Glutamatergic neuron (in vitro differentiated cells): ENCODE measurements around the gene AFF1. TPM values are rescaled to one million over a fixed set of nuclear protein-coding genes. Genes with fewer than 3 reads are reported as not detected.

Experiments
- DNase-seq: peaks from one replicate; pipeline ENCODE4 v3.0.0; 2022
- H3K27ac Mint-ChIP-seq: one replicate; pipeline ENCODE4 v1.8.0; 2020; ENCODE audit warnings: mild to moderate bottlenecking, mixed read lengths, inconsistent platforms; ENCODE audit not compliant: unreplicated experiment
- H3K27me3 Mint-ChIP-seq: one replicate; pipeline ENCODE4 v1.8.0; 2020; ENCODE audit warnings: mild to moderate bottlenecking, moderate library complexity, mixed read lengths, inconsistent platforms; ENCODE audit not compliant: unreplicated experiment
- H3K36me3 Mint-ChIP-seq: one replicate; pipeline ENCODE4 v1.8.0; 2020; ENCODE audit warnings: mild to moderate bottlenecking, mixed read lengths, inconsistent platforms; ENCODE audit not compliant: unreplicated experiment
- H3K4me1 Mint-ChIP-seq: one replicate; pipeline ENCODE4 v1.8.0; 2020; ENCODE audit warnings: mild to moderate bottlenecking, low read depth, mixed read lengths, inconsistent platforms; ENCODE audit not compliant: unreplicated experiment
- H3K4me3 Mint-ChIP-seq: one replicate; pipeline ENCODE4 v1.8.0; 2020; ENCODE audit warnings: mild to moderate bottlenecking, mixed read lengths, inconsistent platforms; ENCODE audit not compliant: unreplicated experiment
- H3K9me3 Mint-ChIP-seq: one replicate; pipeline ENCODE4 v1.8.0; 2020; ENCODE audit warnings: mild to moderate bottlenecking, moderate library complexity, mixed read lengths, inconsistent platforms; ENCODE audit not compliant: unreplicated experiment
- total RNA-seq: library from RNA; stranded (reverse); fragmentation: NEBNext Ultra II Directional; extraction: Animal tissue kit (Norgen Biotek cat#: 25700); gene quantifications from one replicate; pipeline ENCODE4 v1.2.1, GENCODE V29; 2021; ENCODE audit not compliant: unreplicated experiment
- TF ChIP-seq, protein P1 (sequence below): fragments of 200-600 bp; sonication (generic); IDR thresholded peaks from one replicate; pipeline ENCODE4 v1.5.0; 2021; ENCODE audit not compliant: partially characterized antibody, unreplicated experiment

The AFF1 gene
- total RNA-seq, 1 donor from 2014 or later = 42.5 TPM

DNA sequence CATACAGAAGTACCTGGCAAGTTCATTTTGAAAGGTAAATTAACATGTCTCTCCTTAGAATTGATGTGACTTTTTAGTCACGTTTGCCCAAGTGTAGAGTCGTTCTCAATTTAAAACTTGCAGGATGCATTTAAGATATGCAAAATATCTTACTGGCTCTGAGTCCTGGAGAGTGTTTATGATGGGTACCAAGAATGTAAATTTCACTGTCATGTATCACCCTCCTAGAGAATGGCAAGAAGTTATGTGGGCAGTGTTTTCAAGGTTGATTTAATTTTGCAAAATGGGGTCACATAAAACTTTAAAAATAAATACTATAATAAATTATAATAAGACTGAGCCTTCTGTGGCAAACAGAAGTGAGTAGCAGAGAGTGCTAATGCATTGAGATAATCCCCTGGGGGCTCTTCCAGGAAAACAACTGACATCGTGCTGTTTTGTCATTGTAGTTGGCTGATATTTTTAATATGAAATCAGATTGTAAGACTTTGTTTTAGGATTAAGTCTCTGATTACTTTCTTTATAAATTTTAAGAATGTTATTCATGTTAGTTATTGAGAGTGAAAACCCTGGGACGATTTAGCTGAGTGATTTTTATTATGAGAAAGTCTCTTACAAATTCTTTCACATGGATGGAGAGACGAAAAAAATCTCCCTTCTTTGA, 103.0 kb downstream of the AFF1 start:
- Mint-ChIP-seq H3K27ac (peak overlapping the region; percentile 98), H3K4me3 (peak overlapping the region; percentile 82), H3K27me3 (peaks cover 6% of the 10 kb centered on the region), H3K36me3 (no peaks in the 10 kb centered on the region), H3K4me1 (peaks cover 47% of the 10 kb centered on the region), H3K9me3 (peaks cover 4% of the 10 kb centered on the region)
- no peak for DNase-seq
- TF ChIP-seq, protein P1, sequence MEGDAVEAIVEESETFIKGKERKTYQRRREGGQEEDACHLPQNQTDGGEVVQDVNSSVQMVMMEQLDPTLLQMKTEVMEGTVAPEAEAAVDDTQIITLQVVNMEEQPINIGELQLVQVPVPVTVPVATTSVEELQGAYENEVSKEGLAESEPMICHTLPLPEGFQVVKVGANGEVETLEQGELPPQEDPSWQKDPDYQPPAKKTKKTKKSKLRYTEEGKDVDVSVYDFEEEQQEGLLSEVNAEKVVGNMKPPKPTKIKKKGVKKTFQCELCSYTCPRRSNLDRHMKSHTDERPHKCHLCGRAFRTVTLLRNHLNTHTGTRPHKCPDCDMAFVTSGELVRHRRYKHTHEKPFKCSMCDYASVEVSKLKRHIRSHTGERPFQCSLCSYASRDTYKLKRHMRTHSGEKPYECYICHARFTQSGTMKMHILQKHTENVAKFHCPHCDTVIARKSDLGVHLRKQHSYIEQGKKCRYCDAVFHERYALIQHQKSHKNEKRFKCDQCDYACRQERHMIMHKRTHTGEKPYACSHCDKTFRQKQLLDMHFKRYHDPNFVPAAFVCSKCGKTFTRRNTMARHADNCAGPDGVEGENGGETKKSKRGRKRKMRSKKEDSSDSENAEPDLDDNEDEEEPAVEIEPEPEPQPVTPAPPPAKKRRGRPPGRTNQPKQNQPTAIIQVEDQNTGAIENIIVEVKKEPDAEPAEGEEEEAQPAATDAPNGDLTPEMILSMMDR = no peak

DNA sequence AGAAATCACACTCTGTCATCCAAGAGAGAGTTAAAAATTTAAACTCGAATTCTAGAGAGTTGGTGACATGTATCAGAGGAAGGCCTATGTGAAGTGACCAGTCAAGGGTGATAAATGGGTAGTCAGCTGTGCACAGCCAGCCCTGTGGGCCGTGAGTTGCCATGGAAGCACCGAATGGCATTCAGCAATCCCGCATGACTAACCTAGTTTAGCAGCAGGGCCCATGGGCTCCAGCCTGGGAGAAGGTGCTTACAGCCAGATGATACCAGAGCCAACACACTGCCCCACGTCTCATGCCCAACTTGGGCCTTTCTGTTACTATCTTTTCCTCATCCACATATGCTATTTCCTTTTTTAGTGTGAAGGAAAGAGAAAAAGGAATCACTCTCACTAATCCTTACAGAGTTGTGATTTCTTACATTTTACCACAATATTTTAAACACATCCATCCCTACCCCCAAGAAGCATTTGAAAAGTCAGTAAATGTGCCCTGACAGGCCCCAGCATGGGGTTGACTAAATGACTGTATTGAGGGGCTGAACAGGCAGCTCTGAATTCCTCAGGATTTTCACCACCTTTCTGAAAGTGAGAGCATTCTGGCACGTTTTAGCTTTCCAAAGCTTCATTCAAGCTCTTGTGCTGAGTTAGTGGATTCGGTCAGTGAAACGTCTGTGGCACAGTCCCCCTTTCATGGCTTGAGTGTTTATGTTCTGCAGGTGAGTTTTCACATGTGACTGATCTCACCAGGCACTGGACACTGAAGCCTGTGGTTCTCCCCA, 104.2 kb downstream of the AFF1 start:
- Mint-ChIP-seq H3K27ac (peak overlapping the region; percentile 98), H3K4me1 (peaks cover 53% of the 10 kb centered on the region), H3K4me3 (peak overlapping the region; percentile 82), H3K27me3 (peaks cover 6% of the 10 kb centered on the region), H3K9me3 (peaks cover 6% of the 10 kb centered on the region), H3K36me3 (no peaks in the 10 kb centered on the region)
- DNase-seq = peak; percentile 68
- TF ChIP-seq, protein P1 = no peak

DNA sequence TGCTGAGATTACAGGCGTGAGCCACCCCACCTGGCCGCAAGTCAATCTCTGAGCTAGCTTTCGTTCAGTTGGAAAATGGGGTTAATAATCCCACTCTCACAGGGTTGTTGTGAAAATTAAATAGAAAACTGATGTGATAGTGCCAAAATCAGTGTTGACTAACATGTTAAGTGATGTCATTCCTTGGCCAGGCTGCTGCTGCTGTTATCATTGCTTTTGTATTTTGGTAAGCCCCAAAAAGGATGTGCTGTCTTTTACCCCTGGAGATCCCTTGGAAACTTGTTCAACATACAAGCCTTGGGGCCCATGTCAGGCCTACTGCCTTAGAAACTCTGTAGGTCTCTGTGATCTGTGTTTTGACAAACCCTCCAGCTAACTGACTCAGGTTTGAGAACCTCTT, 106.3 kb downstream of the AFF1 start:
- Mint-ChIP-seq H3K27ac (peak overlapping the region; percentile 8), H3K4me1 (peaks cover 43% of the 10 kb centered on the region), H3K9me3 (peaks cover 6% of the 10 kb centered on the region), H3K4me3 (no peak overlapping the region), H3K36me3 (no peaks in the 10 kb centered on the region), H3K27me3 (peaks cover 6% of the 10 kb centered on the region)
- TF ChIP-seq, protein P1 = no peak
- DNase-seq = no peak

DNA sequence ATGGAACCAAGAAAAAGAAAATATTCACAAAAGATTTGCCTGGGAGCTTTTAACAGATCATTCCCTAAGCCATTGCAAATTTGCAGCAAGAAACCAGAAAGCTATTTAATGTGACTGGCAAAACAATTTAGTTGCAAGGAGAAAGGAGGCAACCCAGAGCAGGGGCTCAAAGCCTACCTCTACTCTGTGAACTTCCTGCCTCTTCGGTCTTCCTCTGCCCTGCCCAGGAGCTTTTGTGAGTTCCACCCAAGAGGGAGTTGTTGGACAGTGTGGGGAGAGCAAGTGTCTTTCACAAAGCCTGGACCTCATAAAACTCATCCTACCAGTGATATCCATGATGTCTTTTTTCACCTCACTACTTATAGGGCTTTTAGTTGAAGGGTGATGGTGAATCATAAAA, 107.4 kb downstream of the AFF1 start:
- H3K36me3 Mint-ChIP-seq = no peaks in the 10 kb centered on the region
- no peak overlapping the region for H3K4me3 Mint-ChIP-seq
- TF ChIP-seq, protein P1 = no peak
- H3K27me3 Mint-ChIP-seq = peaks cover 4% of the 10 kb centered on the region
- no peak for DNase-seq
- H3K4me1 Mint-ChIP-seq = peaks cover 33% of the 10 kb centered on the region
- no peak overlapping the region for H3K27ac Mint-ChIP-seq
- H3K9me3 Mint-ChIP-seq = peaks cover 5% of the 10 kb centered on the region
